HepG2 (cell line): ENCODE results near the gene SEMA5B.

Source experiments
- ATF7 ChIP-seq, 2 experiments: fragments of 450-650 bp in 1 of 2; sonication (generic) in 1 of 2; formaldehyde crosslinking in 1 of 2; IDR thresholded peaks; 2 replicates each; pipeline versions ENCODE4 v1.4.0 to v1.6.1; 2016 to 2020; ENCODE audit warnings: antibody characterized with exemption in 1 of 2, mild to moderate bottlenecking in 1 of 2, missing genetic modification reagents in 1 of 2
- MAFK ChIP-seq, 2 experiments: IDR thresholded peaks in 1 of 2; conservative IDR thresholded peaks in 1 of 2; 2 replicates each; pipeline ENCODE4 v1.6.1; 2011; ENCODE audit warnings: improper control_type of control experiment in 2 of 2, low read length in 2 of 2
- PHF5A ChIP-seq: IDR thresholded peaks from one replicate; pipeline ENCODE4 v1.6.1; 2018; ENCODE audit warnings: low read depth, missing genetic modification reagents; ENCODE audit not compliant: unreplicated experiment
- RFX5 ChIP-seq: IDR thresholded peaks from 2 replicates; pipeline ENCODE4 v1.6.1; 2011; ENCODE audit warnings: low read depth, low read length, improper control_type of control experiment
- SCMH1 ChIP-seq: sonication (generic); formaldehyde crosslinking; IDR thresholded peaks from 2 replicates; pipeline ENCODE4 v1.9.0; 2021; ENCODE audit warnings: missing genetic modification reagents, mild to moderate bottlenecking, borderline replicate concordance
- SIX4 ChIP-seq: sonication (generic); formaldehyde crosslinking; IDR thresholded peaks from 2 replicates; pipeline ENCODE4 v1.4.0; 2020; ENCODE audit warnings: missing genetic modification reagents
- ZNF234 ChIP-seq: sonication (generic); formaldehyde crosslinking; conservative IDR thresholded peaks from 2 replicates; pipeline ENCODE4 v1.5.1; 2020; ENCODE audit warnings: mild to moderate bottlenecking, missing genetic modification reagents
- ZNF274 ChIP-seq: sonication (generic); formaldehyde crosslinking; IDR thresholded peaks from 2 replicates; pipeline ENCODE4 v1.5.1; 2020; ENCODE audit warnings: mild to moderate bottlenecking, missing genetic modification reagents
- ZNF83 ChIP-seq: sonication (generic); formaldehyde crosslinking; IDR thresholded peaks from 2 replicates; pipeline ENCODE4 v1.4.0; 2020; ENCODE audit warnings: missing genetic modification reagents, mild to moderate bottlenecking, borderline replicate concordance
- TF ChIP-seq, protein P1 (sequence below): IDR thresholded peaks from 2 replicates; pipeline ENCODE4 v1.6.1; 2012; ENCODE audit warnings: inconsistent platforms

DNA sequence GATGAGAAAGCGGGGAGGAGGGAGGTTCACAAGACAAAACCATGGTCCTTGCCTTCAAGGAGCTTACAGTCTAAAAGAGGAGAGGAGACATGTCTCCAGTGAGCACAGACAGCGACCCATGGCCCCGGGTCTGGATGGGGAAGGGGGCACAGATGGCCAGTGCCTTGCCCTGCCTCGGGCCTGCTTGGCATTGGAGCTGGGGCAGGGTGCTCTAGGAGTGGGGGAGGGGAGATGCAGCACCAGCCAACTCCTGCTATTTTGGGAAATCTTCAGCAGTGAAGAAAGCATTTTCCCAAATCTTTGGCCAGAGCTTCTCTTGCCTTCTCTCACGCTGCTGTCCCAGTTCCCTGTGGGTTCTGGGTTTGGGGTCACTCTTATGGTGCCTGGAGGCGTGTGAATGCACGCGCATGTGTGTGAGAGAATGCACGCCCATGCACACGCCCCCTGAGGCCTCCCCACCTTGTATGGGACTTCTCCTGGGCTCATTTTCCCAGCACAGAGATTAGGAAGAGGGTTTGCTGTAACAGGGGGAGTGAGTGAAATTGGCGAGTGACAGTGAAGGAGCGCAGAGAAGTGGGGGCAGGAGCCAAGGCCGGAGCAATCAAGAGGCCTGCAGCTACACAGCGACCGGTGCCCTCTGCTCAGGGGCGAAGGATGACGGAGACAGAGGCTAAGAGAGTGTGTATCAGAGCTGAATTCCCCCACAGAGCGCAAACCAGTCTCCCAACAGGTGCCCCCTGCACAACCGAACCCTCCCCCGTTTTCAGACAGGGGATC, 71.5 kb downstream of the SEMA5B start:
- TF ChIP-seq ZNF83 (CRISPR knock-in tag) (no peak), SCMH1 (CRISPR knock-in tag) (no peak), SIX4 (CRISPR knock-in tag) (no peak), PHF5A (CRISPR knock-in tag) (no peak), RFX5 (no peak), ATF7 (IDR thresholded peaks at IDR 0.05) (no peak), ATF7 (CRISPR knock-in tag; IDR thresholded peaks at IDR 0.05) (no peak), ZNF274 (CRISPR knock-in tag) (no peak), ZNF234 (no peak), MAFK (conservative IDR thresholded peaks at IDR 0.05 in 1 of 2, IDR thresholded peaks at IDR 0.05 in 1 of 2; ENCODE audit: low read length in 2 of 2) (no peak)
- TF ChIP-seq, protein P1, sequence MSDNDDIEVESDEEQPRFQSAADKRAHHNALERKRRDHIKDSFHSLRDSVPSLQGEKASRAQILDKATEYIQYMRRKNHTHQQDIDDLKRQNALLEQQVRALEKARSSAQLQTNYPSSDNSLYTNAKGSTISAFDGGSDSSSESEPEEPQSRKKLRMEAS: no peak
